HG02884 (cell line): Measurements from ENCODE around the gene TUBA1A.
"Not testable (repeated sequence)": the region's sequence is repeated elsewhere in the genome, so short reads cannot be mapped to it uniquely, and the experiment has no call there.

Source experiments
- ATAC-seq: cut with Tn5 transposase; IDR thresholded peaks from one replicate; pipeline ENCODE4 v1.9.1; 2021; ENCODE audit warnings: mild to moderate bottlenecking, moderate library complexity; ENCODE audit not compliant: unreplicated experiment

The TUBA1A gene

DNA sequence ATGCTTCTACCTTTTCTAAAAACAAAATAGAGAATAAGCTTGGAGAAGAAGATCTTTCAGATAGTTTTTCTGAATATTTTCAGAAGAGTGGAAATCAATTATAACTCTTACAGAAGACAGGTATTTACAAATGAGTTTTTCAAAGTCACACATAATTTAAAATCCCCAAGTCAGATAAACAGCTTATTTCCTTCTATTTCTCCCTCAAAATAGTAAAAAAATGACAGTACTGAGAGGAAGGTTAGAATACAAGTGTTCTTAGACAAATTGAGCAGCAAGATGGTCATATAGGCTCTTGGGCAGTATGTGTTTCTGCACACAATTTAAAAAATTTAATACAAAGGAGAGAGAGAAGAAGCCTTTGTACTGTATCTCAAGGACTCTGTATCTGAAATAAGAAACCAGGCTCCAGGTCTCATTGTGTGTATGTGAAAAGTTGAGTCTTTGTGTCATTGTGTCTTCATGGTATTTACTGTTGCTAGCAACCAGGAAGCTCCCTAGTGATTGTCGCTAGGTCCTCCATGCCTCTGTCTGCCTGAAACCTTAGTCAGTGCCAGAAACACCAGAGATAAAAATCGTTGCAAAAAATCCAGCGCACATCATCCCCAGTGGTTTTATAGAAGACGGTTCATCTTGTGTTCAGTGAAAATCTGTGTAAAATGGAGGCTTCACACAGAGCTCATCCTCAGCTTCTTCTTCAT is 12.9 kb upstream of the TUBA1A start:
- ATAC-seq = no peak

DNA sequence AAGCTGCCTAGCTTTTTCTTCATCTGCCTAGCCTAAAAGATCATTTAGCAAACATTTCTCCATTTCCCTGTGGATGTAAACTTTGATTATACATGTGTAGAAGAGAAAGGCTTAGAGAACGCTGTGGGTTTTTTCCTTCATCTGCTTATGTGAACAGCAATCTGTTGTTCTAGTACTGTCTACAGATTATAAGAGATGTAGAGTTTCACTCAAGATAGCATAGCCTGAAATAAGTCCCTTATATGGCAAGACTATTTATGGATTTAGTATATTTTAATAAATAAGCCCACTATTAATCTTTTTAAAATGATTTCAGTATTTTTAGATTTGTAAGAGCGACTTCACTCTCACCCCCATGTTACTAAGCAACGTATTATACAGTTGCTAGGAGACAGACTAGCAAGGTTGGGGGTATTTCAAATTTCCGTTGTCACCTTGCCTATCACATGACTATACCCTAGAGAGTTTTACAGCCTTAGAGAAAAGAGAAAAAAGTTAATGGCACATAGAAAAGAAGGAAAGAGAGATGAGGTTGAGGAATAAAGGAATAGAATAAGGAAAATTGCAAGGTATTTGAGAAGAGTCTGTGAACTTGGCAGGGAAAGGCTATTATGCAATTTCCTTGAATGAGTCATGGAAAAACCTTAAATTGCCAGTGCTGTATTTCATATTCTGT is 12.2 kb upstream of the TUBA1A start:
- no peak for ATAC-seq

DNA sequence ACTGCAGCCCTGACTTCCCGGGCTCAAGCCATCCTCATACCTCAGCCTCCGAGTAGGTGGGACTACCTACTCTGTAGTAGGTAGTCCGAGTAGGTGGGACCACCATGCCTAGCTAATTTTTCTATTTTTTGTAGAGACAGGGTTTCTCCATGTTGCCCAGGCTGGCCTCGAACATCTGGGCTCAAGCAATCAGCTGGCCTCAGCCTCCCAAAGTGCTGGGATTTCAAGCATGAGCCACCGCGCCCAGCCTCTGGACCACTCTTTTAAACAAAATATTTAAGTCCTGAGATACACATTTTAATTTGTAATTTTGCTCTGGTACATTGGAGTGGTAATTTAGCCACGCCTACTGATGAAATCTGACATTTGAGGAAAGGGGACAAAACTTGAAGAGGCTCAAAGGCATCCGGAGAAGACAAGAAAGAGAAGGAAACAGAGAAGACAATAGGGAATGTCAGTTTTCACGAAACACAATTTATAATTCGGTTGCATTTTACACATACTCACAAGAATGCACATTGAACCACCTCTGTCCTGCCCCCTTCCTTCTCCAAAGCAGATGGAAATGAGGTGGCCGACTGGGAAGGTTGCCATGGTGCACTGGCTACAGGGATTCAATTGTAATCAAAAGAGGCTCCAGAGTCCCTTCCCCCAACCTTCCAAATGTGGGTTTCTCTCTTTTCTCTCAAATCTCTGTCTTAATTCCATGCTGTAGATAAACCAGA is 9.7 kb upstream of the TUBA1A start:
- no peak for ATAC-seq

DNA sequence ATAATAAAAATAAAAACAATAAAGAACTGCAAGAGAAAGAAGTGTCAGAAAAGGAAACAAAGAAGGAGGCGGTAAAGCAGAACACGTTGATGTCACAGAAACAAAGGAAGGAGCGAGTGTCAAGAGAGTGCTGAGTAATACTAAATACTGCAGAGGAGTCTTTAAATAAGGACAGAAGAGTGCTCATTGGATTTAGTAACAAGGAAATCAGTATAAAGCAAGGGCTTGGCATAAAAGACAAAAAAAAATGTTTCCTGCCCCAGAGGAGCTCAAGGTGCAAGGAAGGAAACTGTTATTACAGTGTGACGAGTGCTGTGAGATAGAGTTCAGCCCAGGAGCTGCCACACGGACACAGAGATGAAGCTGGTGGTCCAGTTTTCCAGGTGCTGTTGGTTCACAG is 8.4 kb upstream of the TUBA1A start:
- ATAC-seq = no peak

DNA sequence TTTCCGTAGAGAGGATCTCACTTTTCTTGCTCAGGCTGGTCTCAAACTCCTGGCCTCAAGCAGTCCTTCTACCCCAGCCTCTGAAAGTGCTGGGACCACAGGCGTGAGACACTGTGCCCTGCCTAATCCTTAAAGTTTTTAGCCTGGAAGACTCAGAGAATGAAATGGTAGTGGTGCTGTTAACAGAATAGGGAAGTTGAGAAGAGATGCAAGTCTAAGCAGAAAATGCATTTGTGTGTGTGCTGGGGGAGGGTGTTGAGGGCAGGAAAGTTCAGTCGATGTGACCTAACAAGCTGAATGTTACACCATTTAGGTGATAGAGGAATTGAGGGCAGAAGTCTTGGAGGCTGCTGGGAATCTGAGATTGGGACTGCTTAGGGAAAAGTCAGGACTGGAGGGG is 6.9 kb upstream of the TUBA1A start:
- ATAC-seq = no peak

DNA sequence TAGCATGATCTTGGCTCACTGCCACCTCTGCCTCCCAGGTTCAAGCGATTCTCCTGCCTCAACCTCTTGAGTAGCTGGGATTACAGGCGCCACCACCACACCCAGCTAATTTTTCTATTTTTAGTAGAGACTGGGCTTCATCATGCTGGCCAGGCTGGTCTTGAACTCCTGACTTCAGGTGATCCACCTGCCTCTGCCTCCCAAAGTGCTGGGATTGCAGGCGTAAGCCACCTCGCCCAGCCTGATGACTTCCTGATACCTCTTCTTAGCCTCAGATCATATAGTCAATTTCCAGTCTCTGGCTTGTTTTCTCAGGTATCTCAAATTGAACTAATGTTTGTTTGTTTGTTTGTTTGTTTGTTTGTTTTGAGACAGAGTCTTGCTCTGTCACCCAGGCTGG is 4.9 kb upstream of the TUBA1A start:
- not testable (repeated sequence) for ATAC-seq

DNA sequence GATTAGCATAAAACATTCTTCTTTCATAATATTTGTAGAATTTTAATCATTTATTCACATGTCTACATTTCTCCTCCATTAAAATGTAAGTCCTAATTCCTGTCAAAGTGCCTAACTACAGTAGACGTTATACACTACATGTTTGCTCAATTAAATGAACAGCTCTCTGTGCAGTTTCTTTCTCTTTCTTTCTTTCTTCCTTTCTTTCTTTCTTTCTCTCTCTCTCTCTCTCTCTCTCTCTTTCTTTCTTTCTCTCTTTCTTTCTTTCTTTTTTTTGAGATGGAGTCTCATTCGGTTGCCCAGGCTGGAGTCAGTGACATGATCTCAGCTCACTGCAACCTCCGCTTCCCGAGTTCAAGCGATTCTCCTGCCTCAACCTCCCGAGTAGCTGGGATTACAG is 2.6 kb upstream of the TUBA1A start:
- not testable (repeated sequence) for ATAC-seq

DNA sequence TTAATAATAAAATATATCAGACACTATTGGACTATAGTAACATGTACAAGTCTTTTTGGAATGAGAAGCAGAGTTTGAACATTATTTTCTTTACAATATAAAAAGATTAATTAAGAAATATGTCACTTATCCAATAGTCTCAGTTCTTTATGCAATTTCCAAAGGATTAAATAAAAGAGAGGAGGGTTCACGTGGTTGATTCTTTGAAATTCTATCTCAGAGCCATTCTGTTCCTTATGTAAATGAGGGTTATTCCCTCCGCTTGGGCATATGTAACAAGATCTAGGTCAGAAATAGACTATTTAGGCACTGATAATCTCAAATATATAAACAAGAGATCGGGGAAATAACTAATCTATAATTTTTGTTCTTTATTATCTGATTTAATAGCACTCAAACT is 2.1 kb upstream of the TUBA1A start:
- no peak for ATAC-seq

DNA sequence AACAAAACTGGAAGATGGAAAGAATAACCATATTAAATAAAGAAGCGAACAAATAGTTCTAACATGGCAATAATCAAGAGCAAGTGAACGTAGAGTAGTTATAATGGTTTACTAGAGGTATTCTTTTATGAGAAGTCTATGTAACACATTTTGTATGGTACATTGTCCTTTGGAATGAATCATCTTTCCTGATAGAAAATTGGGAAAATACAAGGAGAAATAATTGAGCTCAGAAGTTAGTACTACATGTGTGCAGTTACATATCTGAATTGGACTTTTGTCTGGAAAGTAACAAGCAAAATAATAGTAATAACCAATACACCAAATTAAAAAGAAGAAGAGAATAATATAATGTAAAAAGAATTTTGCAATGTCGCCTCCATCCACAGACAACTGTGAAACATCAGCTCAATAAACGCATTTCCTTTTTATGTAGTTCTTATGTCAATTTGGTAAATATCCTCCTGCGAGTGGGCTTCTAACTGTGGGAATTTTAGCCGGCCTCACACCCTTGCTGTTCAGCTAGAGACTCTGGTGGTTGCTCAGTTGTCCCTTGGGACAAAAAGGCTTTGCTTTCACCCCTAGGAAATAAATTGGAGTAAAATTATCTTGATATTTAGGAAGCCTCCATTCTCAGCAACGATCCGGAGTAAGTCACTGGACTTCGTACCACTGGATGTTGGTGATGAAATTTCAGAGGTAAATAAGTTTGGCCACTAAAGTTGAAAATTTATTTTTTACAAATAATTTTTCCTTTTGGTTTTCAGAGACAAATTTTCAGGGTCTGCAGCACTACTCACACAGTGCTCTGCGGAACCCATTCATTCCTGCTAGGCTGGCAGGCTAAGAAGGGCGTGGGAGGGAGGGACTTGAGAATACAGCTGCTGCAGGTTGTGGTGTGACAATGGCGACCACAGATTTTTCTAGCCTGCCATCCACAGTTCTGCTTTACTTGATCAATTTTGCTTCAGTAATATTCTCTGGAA is 1.1 kb upstream of the TUBA1A start:
- no peak for ATAC-seq

DNA sequence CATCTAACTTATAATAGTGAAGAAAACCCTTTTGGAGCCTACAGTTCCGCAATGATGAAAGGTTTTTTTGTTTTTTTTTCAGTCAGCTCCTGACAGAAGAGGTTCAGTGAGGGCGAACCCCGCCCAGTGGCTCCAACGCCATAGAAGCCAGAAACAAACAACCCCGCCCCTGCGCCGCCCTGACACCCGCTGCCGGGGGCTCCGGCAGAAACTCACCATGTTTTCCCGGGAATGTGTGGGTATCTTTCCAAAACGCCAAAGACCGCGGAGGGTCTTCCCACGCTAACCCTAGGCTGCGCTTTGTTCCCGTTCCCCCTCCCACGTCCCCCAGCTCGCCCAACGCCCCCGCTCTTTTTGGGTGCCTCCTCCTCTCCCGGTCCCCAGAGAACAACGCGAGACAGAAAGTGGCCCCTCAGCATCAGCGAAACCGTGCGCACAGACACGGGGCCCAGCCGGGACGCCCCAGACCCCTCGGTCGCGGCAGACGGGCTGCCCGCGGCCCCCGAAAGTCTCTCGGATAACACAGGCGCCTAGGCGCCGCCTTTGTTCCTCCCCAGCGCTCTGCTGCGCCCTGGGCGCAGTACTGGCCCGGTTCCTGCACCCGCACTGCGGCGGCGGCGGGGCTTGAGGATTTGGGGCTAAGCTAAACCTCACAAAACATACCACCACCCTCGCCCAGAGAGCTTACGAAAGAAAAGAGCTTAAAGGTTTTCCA is 522 bp downstream of the TUBA1A start:
- ATAC-seq = peak; percentile 31

DNA sequence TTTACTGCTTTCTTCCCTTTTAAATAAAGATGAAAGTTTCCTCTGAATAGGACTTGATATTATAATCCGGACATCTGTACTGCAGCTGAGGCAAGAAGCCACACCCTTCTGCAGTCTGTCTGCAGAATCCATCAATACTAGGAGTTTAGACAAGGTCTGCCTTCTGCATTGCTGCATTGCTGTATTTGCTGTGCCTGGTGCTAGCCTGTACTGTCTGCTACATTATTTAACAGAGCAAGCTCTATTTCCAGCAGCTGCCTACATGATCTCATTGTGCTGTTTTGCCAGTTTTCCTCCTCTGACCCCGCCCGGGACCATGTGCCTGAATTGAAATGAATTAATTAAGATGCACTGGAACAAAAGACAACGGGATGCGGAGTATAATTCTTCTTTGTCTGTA is 1.7 kb downstream of the TUBA1A start:
- ATAC-seq = no peak

DNA sequence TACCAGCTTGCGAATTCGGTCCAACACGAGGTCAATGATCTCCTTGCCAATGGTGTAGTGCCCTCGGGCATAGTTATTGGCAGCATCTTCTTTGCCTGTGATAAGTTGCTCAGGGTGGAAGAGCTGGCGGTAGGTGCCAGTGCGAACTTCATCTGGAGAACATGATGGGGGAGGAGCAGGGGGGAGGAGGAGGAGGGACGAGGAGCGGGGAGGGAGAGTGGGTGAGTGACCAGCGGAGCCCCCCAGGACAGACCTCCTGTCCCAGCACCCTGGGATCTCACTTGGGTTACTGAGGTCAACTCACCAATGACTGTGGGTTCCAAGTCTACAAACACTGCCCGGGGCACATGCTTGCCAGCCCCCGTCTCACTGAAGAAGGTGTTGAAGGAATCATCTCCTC is 2.6 kb downstream of the TUBA1A start:
- not testable (repeated sequence) for ATAC-seq

DNA sequence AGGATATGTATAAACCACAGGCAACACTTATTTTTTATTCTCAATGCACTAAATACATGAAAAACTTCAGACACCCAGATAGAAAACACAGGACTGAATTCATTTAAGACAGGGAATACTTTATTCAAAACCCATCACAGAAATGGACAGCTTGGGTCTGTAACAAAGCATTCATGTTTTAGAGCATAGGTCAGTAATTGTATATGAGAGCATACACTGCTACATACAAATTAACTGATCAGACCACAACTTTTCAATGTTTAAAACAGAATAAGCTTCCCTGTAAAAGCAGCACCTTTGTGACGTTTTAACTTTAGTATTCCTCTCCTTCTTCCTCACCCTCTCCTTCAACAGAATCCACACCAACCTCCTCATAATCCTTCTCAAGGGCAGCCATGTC is 4.2 kb downstream of the TUBA1A start:
- ATAC-seq = not testable (repeated sequence)

DNA sequence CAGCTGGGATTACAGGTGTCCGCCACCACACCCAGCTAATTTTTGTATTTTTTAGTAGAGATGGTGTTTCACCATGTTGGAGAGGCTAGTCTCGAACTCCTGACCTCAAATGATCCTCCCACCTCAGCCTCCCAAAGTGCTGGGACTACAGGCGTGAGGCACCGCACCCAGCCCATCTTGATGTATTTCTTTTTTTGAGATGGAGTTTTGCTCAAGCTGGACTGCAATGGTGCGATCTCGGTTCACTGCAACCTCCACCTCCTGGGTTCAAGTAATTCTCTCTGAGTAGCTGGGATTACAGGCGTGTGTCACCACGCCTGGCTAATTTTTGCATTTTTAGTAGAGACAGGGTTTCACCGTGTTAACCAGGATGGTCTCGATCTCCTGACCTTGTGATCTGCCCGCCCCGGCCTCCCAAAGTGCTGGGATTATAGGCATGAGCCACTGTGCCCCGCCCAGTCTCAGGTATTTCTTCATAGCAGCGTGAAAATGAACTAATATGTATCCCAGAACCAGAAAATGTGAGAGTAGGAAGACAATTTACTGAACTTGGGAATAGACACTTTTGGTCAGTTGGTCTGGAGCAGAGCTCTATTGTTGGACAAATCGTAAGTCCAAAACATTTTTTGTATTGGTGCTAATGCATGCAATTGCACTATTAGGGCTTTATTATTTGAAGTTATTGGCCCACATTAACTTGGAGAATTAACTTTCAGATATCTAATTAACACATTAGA is 5.5 kb downstream of the TUBA1A start:
- not testable (repeated sequence) for ATAC-seq

DNA sequence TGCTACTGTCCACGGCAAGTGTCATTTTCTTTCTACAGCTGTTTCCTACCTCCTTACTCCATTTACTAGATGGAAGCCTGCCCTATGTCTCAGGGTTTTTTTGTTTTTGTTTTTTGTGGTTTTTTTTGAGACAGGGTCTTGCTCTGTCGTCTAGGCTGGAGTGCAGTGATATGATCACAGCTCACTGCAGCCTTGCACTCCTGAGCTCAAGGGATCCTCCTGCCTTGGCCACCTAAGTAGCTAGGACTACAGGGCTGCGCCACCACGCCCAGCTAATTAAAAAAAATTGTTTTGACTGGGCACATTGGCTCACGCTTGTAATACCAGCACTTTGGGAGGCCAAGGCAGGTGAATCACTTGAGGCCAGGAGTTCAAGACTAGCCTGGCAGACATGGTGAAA is 14.7 kb downstream of the TUBA1A start:
- ATAC-seq = no peak

DNA sequence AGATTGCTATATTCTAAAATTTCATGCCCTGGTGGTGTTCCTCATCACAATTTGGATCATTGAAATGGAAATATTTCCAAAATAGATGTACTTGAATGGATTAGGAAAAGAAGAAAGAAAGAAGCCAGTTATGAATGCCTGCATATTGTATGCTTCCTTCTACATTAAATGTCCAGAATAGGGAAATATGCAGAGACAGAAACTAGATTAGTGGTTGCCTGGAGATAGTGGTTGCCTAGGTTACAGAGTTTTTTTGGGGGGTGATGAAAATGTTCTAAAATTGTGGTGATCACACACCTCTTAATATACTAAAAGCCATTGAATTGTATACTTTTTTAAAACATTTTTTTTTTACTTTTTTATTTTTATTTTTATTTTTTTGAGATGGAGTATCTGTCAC is 18.0 kb downstream of the TUBA1A start:
- ATAC-seq = no peak

DNA sequence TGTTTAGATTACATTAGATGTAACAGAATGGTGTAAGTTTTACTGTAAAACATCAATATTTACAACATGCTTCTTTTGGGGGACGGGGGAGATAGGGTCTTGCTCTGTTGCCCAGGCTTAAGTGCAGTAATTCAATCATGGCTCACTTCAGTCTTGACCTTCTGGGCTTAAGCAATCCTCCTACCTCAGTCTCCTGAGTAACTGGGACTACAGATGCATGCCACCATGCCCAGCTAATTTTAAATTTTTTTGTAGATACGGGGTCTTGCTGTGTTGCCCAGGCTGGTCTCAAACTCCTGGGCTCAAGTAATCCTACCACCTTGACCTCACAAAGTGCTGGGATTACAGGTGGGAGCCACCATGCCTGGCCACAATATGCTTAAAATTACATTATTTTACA is 23.8 kb downstream of the TUBA1A start:
- no peak for ATAC-seq

DNA sequence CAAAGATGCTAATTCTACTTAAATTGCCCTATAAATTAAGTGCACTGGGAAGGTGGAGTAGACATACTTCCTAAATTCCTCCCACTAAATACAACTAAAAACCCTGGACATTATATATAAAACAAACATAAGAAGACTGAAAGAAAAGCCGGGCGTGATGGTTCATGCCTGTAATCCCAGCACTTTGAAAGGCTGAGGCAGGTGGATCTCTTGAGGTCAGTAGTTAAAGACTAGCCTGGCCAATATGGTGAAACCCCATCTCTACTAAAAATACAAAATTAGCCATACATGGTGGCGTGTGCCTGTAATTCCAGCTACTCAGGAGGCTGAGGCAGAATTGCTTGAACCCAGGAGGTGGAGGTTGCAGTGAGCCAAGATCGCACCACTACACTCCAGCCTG is 27.0 kb downstream of the TUBA1A start:
- ATAC-seq = not testable (repeated sequence)

DNA sequence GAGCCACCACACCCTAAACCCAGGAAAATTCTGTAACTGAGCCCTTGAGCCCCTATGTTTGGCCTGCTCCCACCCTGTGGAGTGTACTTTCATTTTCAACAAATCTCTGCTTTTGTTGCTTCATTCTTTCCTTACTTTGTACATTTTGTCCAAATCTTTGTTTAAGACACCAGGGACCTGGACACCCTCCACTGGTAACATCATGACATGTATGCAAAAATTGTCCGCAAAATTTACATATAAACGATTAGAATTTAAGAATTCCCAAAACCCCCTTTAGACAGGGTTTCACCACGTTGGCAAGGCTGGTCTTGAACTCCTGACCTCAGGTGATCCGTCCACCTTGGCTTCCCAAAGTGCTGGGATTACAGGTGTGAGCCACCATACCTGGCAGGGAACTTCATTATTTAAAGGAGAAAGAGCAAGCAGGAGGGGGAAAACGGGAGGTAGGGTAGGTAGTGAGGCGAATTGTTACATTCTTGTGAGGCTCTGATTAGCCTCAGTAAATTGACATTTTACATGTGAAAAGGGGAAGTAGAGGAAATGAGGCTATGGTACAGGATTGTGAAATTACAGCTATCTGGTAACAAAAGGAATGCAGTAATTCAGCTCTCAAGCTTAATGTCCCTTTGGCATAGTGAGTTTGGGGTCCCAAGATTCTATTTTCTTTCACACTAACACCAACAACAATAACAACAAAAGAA is 27.6 kb downstream of the TUBA1A start:
- no peak for ATAC-seq
